ENCODE data around the gene CAPN12.

GRCh38 chr19:38726284-38726673, 18.0 kb downstream of the CAPN12 start:
- TF ChIP-seq POLR2A (IDR thresholded peaks at IDR 0.05): no peak
- TF ChIP-seq CTCF (IDR thresholded peaks at IDR 0.05): no peak
- TF ChIP-seq POLR2AphosphoS5 (IDR thresholded peaks at IDR 0.05): no peak
